NAMALWA (cell line): ENCODE measurements around the gene WDR83.
"Not testable (repeated sequence)": the region's sequence is repeated elsewhere in the genome, so short reads cannot be mapped to it uniquely, and the experiment has no call there.

Experiments used
- DNase-seq: peaks from one replicate; pipeline ENCODE4 v3.0.0-alpha.2; 2015; ENCODE audit warnings: low spot score

The WDR83 gene

DNA sequence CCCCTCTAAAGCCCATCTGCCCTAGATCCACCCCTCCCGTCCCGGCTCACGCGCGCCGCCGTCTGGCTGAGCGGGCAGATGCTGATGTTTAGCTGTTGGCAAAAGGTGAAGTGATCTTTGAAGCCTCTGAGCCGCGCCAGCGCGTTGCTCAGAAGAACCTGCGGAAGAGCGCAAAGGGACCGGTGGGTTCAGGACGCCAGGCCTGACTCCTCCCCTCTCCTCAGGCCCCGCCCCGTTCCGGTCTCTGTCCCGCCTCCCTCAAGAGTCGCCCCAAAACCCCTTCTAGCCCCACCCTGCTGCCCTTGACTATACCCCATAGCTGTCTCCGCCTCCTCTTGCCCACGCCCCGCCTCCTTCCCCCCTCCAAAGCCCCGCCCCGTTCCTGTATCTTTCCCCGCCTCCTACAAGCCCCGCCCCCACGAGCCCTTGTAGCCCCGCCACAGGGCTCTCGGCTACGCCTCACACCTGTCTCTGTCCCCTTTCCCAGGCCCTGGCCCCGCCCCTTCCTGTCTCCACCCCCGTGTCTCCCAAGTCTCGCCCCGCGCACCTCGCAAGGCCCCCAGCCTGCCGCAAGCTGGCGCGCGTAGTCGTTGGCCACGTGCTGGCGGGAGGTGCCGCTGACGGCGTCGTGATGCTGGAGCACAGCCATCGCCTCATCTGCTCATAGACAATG is 9.6 kb upstream of the WDR83 start:
- DNase-seq: peak; percentile 34

GRCh38 chr19:12657966-12658365 is 8.6 kb upstream of the WDR83 start:
- DNase-seq: no peak

GRCh38 chr19:12660980-12661379 is 5.6 kb upstream of the WDR83 start:
- no peak for DNase-seq

- peak; percentile 47 for DNase-seq
Measured at GRCh38 chr19:12664406-12665280, 2.0 kb upstream of the WDR83 start.

DNA sequence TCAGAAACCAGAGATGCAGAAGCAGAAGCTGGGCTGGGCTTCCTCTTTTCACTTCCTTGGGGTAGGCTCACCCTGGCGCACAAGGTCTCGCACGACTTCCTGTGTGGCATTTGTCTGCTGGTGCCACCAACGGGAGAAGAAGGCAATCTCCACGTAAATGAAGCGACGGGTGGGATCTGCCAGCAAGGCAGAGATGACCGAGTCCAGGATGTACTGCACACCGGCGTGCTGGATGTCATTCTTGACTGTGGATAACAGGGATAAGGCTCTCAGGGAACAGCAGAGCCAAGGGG is 1.4 kb upstream of the WDR83 start:
- DNase-seq: peak; percentile 95

DNA sequence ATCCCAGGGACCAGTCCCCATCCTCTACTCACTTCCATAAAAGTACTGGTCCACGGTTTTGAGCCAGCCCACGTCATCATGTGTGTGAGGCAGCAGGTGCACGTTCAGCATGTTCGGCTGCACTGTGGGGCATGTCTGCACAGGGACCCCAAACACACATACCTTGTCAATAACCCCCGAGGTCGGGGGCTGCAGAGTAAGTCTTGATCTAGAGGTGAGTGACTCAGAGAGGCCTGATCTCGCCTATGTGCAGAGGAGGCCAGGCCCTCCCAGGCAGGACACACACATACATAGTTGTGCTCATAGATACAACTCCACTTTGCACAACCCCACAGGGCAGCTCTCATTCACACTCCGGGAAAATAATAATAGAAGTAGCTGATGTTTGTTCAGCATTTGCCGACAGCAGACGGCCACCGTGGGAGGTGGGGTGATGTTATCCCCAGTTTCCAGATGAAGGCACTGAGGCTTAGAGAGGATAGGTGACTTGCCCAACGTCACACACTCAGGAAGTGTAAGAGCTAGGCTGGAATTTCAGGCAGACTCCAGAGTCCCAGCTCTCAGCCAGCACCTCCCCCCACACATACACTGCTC is 839 bp upstream of the WDR83 start:
- DNase-seq: peak; percentile 76

- DNase-seq: peak; percentile 29
Measured at GRCh38 chr19:12667731-12668302, 1.2 kb downstream of the WDR83 start.

- DNase-seq: no peak
Measured at GRCh38 chr19:12668346-12668745, 1.7 kb downstream of the WDR83 start.

GRCh38 chr19:12668932-12669269 is 2.3 kb downstream of the WDR83 start:
- DNase-seq: peak; percentile 73

- DNase-seq: peak; percentile 84
Measured at GRCh38 chr19:12669270-12670158, 2.9 kb downstream of the WDR83 start.

DNA sequence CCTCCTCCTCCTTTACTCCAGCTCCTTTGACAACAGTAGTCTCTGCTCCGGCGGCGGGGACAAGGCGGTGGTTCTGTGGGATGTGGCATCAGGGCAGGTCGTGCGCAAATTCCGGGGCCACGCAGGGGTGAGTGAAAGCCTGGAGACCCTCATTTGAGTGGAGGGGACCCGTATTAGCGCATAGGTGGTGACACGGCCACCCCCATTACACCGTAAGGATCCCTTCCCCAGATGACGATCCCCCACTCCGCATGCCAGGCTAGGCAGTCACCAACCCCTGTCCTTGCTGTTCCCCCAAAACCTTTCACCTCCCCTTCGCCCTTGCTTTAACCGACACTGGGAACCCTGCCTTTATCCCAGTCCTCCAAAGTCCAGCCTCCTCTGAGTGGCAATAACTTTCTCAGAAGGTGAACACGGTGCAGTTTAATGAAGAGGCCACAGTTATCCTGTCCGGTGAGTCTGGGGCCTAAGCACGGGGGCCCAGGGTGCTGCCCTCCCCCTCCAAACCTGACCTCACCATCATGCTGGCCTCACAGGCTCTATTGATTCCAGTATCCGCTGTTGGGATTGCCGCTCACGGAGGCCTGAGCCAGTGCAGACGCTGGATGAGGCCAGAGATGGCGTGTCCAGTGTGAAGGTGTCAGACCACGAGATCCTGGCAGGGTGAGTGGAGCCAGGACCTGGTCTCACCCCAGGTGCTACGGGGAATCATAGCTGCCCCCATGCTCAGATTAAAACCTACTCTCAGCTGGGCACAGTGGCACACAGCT is 3.7 kb downstream of the WDR83 start:
- no peak for DNase-seq

DNA sequence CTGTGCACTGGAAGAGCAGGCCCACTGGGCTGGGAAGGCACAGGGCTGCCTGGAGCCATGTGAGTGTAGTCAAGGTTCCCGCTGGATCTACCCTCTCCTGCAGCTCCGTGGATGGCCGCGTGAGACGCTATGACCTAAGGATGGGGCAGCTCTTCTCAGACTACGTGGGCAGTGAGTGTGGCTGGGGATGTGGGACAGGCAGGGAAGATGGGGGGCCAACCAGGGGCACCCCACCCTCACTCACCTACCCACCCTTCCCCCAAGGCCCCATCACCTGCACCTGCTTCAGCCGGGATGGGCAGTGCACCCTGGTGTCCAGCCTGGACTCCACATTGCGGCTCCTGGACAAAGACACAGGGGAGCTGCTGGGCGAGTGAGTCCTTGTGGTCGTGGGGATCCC is 6.1 kb downstream of the WDR83 start:
- no peak for DNase-seq

GRCh38 chr19:12675399-12675798 is 8.8 kb downstream of the WDR83 start:
- DNase-seq: no peak

GRCh38 chr19:12675940-12676339 is 9.3 kb downstream of the WDR83 start:
- no peak for DNase-seq

DNA sequence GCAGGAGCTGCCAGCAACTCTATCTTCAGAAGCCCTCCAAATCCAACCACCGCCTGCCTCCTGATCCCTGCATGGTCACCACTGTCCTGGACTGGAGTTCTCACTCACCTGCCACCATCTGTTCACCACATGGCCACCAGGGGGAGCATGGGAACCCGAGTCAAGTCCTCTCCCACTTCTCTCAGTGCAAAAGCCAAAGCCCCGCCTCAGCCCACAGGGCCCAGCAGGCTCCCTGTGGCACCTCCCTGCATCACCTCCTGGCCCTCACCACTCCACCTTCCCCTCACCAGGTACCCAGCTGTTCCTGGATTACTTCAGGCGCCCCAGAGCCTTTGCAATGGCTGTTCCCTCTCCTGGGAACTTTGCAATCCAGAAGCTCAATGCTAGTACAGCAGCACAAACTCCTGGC is 9.8 kb downstream of the WDR83 start:
- peak; percentile 88 for DNase-seq

GRCh38 chr19:12676928-12677327 is 10.3 kb downstream of the WDR83 start:
- DNase-seq: no peak

DNA sequence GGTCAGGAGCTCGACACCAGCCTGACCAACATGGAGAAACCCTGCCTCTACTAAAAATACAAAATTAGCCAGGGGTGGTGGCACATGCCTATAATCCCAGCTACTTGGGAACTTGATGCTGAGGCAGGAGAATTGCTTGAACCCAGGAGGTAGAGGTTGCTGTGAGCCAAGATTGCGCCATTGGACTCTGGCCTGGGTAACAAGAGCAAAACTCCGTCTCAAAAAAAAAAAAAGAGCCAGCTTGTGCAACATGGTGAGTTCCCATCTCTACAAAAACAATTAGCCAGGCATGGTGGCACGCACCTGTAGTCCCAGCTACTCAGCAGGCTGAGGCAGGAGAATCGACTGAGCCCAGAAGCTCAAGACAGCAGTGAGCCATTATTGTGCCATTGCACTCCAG is 11.4 kb downstream of the WDR83 start:
- not testable (repeated sequence) for DNase-seq

DNA sequence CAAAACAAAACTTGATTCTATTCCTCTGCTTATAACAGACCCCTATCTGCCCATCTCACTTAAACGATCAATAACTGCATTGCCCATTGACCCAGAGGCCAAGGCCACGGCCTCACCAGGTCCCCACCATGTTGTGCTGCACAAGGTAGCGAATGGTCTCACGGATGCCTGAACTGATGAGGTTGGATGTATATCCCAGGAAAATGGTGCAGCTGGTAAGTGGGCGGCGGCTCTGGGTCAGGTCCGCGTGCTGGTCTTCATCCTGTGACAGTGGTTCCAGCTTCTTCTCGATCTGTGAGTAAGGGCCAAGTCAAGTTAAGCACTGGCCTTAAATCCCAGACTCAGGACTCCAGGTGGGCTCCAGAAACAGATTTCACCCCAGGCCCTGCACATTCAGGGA is 13.4 kb downstream of the WDR83 start:
- DNase-seq: no peak

DNA sequence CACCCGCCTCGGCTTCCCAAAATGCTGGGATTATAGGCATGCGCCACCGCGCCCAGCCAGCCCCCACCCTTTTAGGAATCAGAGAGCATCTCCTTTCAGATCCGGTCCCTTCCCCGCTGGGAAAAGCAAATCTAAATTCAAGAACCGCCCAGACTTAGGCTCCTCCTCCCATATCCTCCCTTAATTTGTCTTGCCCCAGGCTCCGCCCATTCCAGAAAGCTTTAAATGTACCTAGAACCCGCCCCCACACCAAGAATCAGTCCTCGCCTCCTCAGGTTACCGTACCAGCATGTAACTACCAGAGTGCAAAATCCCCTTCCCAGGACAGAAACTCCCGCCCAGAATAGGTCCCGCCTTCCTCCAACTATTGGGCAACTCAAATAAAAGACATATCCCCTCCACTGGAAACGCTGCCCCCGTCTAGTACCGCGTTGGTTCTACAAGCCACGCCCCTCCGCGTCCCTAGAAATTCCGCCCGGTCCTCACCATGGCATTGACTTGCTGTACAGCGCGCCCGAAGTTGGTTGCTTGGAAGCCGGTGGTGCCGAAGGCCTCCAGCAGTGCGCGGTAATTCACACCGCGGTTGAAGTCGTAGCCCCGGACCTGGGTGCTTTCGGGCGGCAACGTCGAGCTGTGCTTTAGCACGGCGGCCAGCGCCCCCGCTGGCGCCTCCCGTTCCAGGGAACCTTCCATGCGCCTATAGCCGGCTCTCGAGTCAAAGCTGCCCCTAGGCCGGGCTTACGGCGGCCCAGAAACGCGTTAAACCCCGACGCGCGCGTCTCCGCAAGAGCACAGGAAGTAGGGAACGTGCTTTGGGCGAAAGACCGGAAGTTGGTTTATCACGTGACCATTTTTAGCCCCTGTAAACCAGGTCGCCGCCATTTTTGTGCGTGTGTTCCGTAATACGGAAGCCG is 14.7 kb downstream of the WDR83 start, which contains the start of gene DHPS:
Gene DHPS, minus strand, starts transcription at position 807 of the 914 bp plus-strand sequence. Its CDS starts 114 bp downstream, at position 693.
- DNase-seq: peak; percentile 98

GRCh38 chr19:12685831-12686230 is 19.2 kb downstream of the WDR83 start:
- no peak for DNase-seq
